ENCODE results near the gene CPTP.

CPTP gene

GRCh38 chr1:1361982-1362423 lies 37.4 kb downstream of the CPTP start:
- no peak overlapping the region for H3K27ac ChIP-seq (ENCODE audit: low read depth, low read length)
- 0 out of 2 replicates have a peak, but pooled peaks cover 2% of the 10 kb centered on the region for H3F3A ChIP-seq (ENCODE audit: control insufficient read depth, insufficient read depth)
- no peaks in the 10 kb centered on the region for H3K36me3 ChIP-seq (ENCODE audit: control insufficient read depth, low read length)
- H3K4me1 ChIP-seq (ENCODE audit: control insufficient read depth, low read length), result no peaks in the 10 kb centered on the region
- no peaks in the 10 kb centered on the region for H3K9me2 ChIP-seq (replicated peaks; ENCODE audit: control insufficient read depth, low read length)
- TF ChIP-seq CTCF (IDR thresholded peaks at IDR 0.05; ENCODE audit: low read depth, low read length, poor library complexity, severe bottlenecking) (no peak), EZH2phosphoT487 (IDR thresholded peaks at IDR 0.05; ENCODE audit: borderline replicate concordance, low read length) (no peak)
- H4K20me1 ChIP-seq (ENCODE audit: control insufficient read depth, insufficient read depth, low read depth, low read length), result no peaks in the 10 kb centered on the region
- H3K79me2 ChIP-seq (ENCODE audit: control insufficient read depth, low read length), result no peaks in the 10 kb centered on the region
- H3K4me2 ChIP-seq (ENCODE audit: low read length), result no peak overlapping the region
- no peak overlapping the region for H3K4me3 ChIP-seq (ENCODE audit: low read length)
- H3K27me3 ChIP-seq (ENCODE audit: control insufficient read depth, low read length), result peaks cover 12% of the 10 kb centered on the region
- peaks cover 13% of the 10 kb centered on the region for H3K9me3 ChIP-seq (ENCODE audit: control insufficient read depth, insufficient read depth, low read length)

GRCh38 chr1:1364266-1364665 lies 39.7 kb downstream of the CPTP start:
- no peaks in the 10 kb centered on the region for H3K27me3 ChIP-seq (ENCODE audit: control insufficient read depth, low read length)
- no peaks in the 10 kb centered on the region for H3K36me3 ChIP-seq (ENCODE audit: control insufficient read depth, low read length)
- H3K27ac ChIP-seq (ENCODE audit: low read depth, low read length), result no peak overlapping the region
- H3K4me1 ChIP-seq (ENCODE audit: control insufficient read depth, low read length), result no peaks in the 10 kb centered on the region
- H3K9me3 ChIP-seq (ENCODE audit: control insufficient read depth, insufficient read depth, low read length), result peaks cover 18% of the 10 kb centered on the region
- TF ChIP-seq CTCF (IDR thresholded peaks at IDR 0.05; ENCODE audit: low read depth, low read length, poor library complexity, severe bottlenecking), result no peak
- TF ChIP-seq EZH2phosphoT487 (IDR thresholded peaks at IDR 0.05; ENCODE audit: borderline replicate concordance, low read length), result no peak
- peaks cover 6% of the 10 kb centered on the region; the same call in 1 of the 2 replicates for H3F3A ChIP-seq (ENCODE audit: control insufficient read depth, insufficient read depth)
- H3K4me3 ChIP-seq (ENCODE audit: low read length), result no peak overlapping the region
- H3K4me2 ChIP-seq (ENCODE audit: low read length), result no peak overlapping the region
- H3K9me2 ChIP-seq (replicated peaks; ENCODE audit: control insufficient read depth, low read length), result no peaks in the 10 kb centered on the region
- H4K20me1 ChIP-seq (ENCODE audit: control insufficient read depth, insufficient read depth, low read depth, low read length), result no peaks in the 10 kb centered on the region
- no peaks in the 10 kb centered on the region for H3K79me2 ChIP-seq (ENCODE audit: control insufficient read depth, low read length)

GRCh38 chr1:1365875-1366698 lies 41.5 kb downstream of the CPTP start:
- H4K20me1 ChIP-seq (ENCODE audit: control insufficient read depth, insufficient read depth, low read depth, low read length), result no peaks in the 10 kb centered on the region
- H3F3A ChIP-seq (ENCODE audit: control insufficient read depth, insufficient read depth), result peaks cover 6% of the 10 kb centered on the region; the same call in 1 of the 2 replicates
- peaks cover 6% of the 10 kb centered on the region for H3K36me3 ChIP-seq (ENCODE audit: control insufficient read depth, low read length)
- H3K9me2 ChIP-seq (replicated peaks; ENCODE audit: control insufficient read depth, low read length), result no peaks in the 10 kb centered on the region
- no peak overlapping the region for H3K27ac ChIP-seq (ENCODE audit: low read depth, low read length)
- no peaks in the 10 kb centered on the region for H3K4me1 ChIP-seq (ENCODE audit: control insufficient read depth, low read length)
- TF ChIP-seq EZH2phosphoT487 (IDR thresholded peaks at IDR 0.05; ENCODE audit: borderline replicate concordance, low read length), result no peak
- TF ChIP-seq CTCF (IDR thresholded peaks at IDR 0.05; ENCODE audit: low read depth, low read length, poor library complexity, severe bottlenecking), result no peak
- no peak overlapping the region for H3K4me2 ChIP-seq (ENCODE audit: low read length)
- no peaks in the 10 kb centered on the region for H3K79me2 ChIP-seq (ENCODE audit: control insufficient read depth, low read length)
- no peak overlapping the region for H3K4me3 ChIP-seq (ENCODE audit: low read length)
- H3K27me3 ChIP-seq (ENCODE audit: control insufficient read depth, low read length), result no peaks in the 10 kb centered on the region
- H3K9me3 ChIP-seq (ENCODE audit: control insufficient read depth, insufficient read depth, low read length), result peaks cover 18% of the 10 kb centered on the region

All from DOHH2 (cell line).